ENCODE results near the gene BCL10. TPM values are rescaled to one million over a fixed set of nuclear protein-coding genes. Genes with fewer than 3 reads are reported as not detected.

Gene BCL10
- total and polyA plus RNA-seq, 2 of the 13 experiments (the other 11 are each of a cell fraction or from before 2014, with no cell fraction given), result 3.7 to 14.1 TPM

DNA sequence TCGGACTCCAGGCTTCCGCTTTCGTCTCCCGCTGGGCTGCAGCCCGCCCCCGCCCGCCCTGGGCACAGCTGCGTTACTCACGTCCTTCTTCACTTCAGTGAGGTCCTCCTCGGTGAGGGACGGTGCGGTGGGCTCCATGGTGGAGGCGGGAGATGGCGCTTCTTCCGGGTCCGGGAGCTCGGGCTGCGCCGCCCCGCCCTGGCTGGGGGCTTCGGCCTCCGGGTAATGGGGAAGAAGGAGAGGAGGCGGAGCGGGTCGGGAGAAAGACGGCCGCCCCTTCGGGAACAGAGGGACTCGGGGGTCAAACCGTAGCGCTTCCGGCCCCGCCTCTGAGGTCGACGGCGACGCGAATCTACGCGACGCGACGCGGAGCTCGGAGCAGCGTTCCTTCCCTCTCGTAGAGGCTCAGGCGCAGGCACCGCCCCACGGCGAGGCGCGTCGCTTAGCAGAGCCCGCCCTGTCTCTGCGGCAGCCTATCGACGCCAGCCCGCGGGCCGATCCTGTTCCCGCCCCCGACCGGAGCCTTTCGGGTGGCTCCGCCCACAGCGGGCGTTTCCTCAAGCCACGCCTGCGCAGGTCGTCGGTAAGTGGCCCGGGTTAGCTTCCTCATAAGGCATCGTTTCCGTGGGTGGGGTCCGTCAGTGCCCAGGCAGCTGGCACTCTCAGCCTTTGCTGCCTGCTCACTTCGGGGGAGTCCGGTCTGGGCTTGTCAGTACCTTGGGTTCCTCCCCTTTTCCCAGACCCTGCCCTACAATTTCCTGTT is at the start of gene BCL10 (continued):
- TF ChIP-seq ZNF260 (CRISPR knock-in tag; IDR thresholded peaks at IDR 0.05; ENCODE audit: borderline replicate concordance, low read depth) (no peak), AKAP8 (CRISPR knock-in tag; IDR thresholded peaks at IDR 0.05) (peak; percentile 44; the same call in 1 of the 2 replicates), ZFP37 (CRISPR knock-in tag; IDR thresholded peaks at IDR 0.05; ENCODE audit: borderline replicate concordance) (no peak), ZNF746 (CRISPR knock-in tag; IDR thresholded peaks at IDR 0.05) (0 out of 2 replicates have a peak, but pooled peaks have one; percentile 5), ZNF138 (CRISPR knock-in tag; IDR thresholded peaks at IDR 0.05; ENCODE audit: low read depth) (no peak), PPARG (CRISPR knock-in tag; conservative IDR thresholded peaks at IDR 0.05) (peak; percentile 12; the same call in 1 of the 2 replicates), SSRP1 (CRISPR knock-in tag; IDR thresholded peaks at IDR 0.05) (no peak), ARID2 (CRISPR knock-in tag; IDR thresholded peaks at IDR 0.05; ENCODE audit: borderline replicate concordance) (peak; percentile 73; the same call in 1 of the 2 replicates), SRY (CRISPR knock-in tag; IDR thresholded peaks at IDR 0.05) (peak; percentile 51; the same call in 1 of the 2 replicates), GATAD2A (CRISPR knock-in tag; IDR thresholded peaks at IDR 0.05) (no peak)
- TF ChIP-seq, protein P1, sequence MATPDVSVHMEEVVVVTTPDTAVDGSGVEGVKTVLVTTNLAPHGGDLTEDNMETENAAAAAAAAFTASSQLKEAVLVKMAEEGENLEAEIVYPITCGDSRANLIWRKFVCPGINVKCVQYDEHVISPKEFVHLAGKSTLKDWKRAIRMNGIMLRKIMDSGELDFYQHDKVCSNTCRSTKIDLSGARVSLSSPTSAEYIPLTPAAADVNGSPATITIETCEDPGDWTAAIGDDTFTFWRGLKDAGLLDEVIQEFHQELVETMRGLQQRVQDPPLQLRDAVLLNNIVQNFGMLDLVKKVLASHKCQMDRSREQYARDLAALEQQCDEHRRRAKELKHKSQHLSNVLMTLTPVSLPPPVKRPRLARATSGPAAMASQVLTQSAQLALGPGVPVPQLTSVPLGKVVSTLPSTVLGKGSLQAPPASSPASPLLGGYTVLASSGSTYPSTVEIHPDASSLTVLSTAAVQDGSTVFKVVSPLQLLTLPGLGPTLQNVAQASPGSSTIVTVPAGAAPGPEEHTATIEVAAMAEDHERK (CRISPR knock-in tag; IDR thresholded peaks at IDR 0.05; ENCODE audit: low read depth), result peak; percentile 54; the same call in 1 of the 2 replicates
- TF ChIP-seq, protein P2, sequence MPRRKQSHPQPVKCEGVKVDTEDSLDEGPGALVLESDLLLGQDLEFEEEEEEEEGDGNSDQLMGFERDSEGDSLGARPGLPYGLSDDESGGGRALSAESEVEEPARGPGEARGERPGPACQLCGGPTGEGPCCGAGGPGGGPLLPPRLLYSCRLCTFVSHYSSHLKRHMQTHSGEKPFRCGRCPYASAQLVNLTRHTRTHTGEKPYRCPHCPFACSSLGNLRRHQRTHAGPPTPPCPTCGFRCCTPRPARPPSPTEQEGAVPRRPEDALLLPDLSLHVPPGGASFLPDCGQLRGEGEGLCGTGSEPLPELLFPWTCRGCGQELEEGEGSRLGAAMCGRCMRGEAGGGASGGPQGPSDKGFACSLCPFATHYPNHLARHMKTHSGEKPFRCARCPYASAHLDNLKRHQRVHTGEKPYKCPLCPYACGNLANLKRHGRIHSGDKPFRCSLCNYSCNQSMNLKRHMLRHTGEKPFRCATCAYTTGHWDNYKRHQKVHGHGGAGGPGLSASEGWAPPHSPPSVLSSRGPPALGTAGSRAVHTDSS (CRISPR knock-in tag; conservative IDR thresholded peaks at IDR 0.05), result no peak
- TF ChIP-seq, protein P3, sequence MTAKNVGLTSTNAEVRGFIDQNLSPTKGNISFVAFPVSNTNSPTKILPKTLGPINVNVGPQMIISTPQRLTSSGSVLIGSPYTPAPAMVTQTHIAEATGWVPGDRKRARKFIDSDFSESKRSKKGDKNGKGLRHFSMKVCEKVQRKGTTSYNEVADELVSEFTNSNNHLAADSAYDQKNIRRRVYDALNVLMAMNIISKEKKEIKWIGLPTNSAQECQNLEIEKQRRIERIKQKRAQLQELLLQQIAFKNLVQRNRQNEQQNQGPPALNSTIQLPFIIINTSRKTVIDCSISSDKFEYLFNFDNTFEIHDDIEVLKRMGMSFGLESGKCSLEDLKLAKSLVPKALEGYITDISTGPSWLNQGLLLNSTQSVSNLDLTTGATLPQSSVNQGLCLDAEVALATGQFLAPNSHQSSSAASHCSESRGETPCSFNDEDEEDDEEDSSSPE (CRISPR knock-in tag; IDR thresholded peaks at IDR 0.05), result peak; percentile 57
- TF ChIP-seq, protein P4, sequence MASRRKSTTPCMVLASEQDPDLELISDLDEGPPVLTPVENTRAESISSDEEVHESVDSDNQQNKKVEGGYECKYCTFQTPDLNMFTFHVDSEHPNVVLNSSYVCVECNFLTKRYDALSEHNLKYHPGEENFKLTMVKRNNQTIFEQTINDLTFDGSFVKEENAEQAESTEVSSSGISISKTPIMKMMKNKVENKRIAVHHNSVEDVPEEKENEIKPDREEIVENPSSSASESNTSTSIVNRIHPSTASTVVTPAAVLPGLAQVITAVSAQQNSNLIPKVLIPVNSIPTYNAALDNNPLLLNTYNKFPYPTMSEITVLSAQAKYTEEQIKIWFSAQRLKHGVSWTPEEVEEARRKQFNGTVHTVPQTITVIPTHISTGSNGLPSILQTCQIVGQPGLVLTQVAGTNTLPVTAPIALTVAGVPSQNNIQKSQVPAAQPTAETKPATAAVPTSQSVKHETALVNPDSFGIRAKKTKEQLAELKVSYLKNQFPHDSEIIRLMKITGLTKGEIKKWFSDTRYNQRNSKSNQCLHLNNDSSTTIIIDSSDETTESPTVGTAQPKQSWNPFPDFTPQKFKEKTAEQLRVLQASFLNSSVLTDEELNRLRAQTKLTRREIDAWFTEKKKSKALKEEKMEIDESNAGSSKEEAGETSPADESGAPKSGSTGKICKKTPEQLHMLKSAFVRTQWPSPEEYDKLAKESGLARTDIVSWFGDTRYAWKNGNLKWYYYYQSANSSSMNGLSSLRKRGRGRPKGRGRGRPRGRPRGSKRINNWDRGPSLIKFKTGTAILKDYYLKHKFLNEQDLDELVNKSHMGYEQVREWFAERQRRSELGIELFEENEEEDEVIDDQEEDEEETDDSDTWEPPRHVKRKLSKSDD (CRISPR knock-in tag; IDR thresholded peaks at IDR 0.05; ENCODE audit: low read depth), result peak; percentile 68
- TF ChIP-seq, protein P5, sequence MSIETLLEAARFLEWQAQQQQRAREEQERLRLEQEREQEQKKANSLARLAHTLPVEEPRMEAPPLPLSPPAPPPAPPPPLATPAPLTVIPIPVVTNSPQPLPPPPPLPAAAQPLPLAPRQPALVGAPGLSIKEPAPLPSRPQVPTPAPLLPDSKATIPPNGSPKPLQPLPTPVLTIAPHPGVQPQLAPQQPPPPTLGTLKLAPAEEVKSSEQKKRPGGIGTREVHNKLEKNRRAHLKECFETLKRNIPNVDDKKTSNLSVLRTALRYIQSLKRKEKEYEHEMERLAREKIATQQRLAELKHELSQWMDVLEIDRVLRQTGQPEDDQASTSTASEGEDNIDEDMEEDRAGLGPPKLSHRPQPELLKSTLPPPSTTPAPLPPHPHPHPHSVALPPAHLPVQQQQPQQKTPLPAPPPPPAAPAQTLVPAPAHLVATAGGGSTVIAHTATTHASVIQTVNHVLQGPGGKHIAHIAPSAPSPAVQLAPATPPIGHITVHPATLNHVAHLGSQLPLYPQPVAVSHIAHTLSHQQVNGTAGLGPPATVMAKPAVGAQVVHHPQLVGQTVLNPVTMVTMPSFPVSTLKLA (IDR thresholded peaks at IDR 0.05), result no peak
- TF ChIP-seq, protein P6, sequence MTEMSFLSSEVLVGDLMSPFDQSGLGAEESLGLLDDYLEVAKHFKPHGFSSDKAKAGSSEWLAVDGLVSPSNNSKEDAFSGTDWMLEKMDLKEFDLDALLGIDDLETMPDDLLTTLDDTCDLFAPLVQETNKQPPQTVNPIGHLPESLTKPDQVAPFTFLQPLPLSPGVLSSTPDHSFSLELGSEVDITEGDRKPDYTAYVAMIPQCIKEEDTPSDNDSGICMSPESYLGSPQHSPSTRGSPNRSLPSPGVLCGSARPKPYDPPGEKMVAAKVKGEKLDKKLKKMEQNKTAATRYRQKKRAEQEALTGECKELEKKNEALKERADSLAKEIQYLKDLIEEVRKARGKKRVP (CRISPR knock-in tag; IDR thresholded peaks at IDR 0.05), result no peak
- TF ChIP-seq, protein P7, sequence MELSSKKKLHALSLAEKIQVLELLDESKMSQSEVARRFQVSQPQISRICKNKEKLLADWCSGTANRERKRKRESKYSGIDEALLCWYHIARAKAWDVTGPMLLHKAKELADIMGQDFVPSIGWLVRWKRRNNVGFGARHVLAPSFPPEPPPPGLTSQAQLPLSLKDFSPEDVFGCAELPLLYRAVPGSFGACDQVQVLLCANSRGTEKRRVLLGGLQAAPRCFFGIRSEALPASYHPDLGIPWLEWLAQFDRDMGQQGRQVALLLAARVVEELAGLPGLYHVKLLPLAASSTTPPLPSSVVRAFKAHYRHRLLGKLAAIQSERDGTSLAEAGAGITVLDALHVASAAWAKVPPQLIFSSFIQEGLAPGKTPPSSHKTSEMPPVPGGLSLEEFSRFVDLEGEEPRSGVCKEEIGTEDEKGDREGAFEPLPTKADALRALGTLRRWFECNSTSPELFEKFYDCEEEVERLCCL (CRISPR knock-in tag; IDR thresholded peaks at IDR 0.05; ENCODE audit: borderline replicate concordance), result 0 out of 2 replicates have a peak, but pooled peaks have one; percentile 47
